Peyer's patch (tissue), 4 donors: ENCODE results near the gene EPC2. TPM values are rescaled to one million over a fixed set of nuclear protein-coding genes. Genes with fewer than 3 reads are reported as not detected.

Experiments
- DNase-seq, 3 donors: peaks; one replicate each; pipeline ENCODE4 v3.0.0-alpha.2; 2017 to 2019
- H3K27ac ChIP-seq, 4 donors: fragments of 200-600 bp; sonication (generic); one replicate each; pipeline ENCODE4 v1.5.1; 2016 to 2019
- H3K27me3 ChIP-seq, 2 donors: fragments of 200-600 bp; sonication (generic); one replicate each; pipeline ENCODE4 v1.5.1; 2019
- H3K36me3 ChIP-seq, 3 donors: fragments of 200-600 bp; sonication (generic); one replicate each; pipeline ENCODE4 v1.5.1; 2016 to 2019
- H3K4me1 ChIP-seq, 4 donors: fragments of 200-600 bp; sonication (generic); one replicate each; pipeline ENCODE4 v1.5.1; 2016 to 2019
- H3K4me3 ChIP-seq, 4 donors: fragments of 200-600 bp; sonication (generic); 1 replicate in 3 of 4; 2 replicates in 1 of 4; pipeline ENCODE4 v1.5.1; 2016 to 2019; ENCODE audit warnings: mild to moderate bottlenecking in 1 of 4
- H3K9me3 ChIP-seq, 4 donors: fragments of 200-600 bp; sonication (generic); one replicate each; pipeline ENCODE4 v1.5.1; 2016 to 2019; ENCODE audit warnings: mild to moderate bottlenecking in 1 of 4
- CTCF ChIP-seq, 6 experiments: fragments of 450-650 bp in 4 of 6; fragments of 200-600 bp in 2 of 6; sonication (generic) in 1 of 6; IDR thresholded peaks; one replicate each; pipeline ENCODE4 v1.5.1; 2017 to 2019; ENCODE audit warnings: antibody characterized with exemption in 6 of 6, mild to moderate bottlenecking in 3 of 6, moderate library complexity in 1 of 6
- POLR2A ChIP-seq, 2 donors: fragments of 450-650 bp; IDR thresholded peaks; one replicate each; pipeline ENCODE4 v1.5.1; 2017; ENCODE audit warnings: antibody characterized with exemption in 2 of 2, mild to moderate bottlenecking in 2 of 2, moderate library complexity in 2 of 2
- total RNA-seq, 4 donors: library from RNA; depleted of rRNA; stranded (reverse); fragments of >200 nt; gene quantifications; one replicate each; pipeline ENCODE4 v1.1.0, GENCODE V29; 2016

The EPC2 gene
- total RNA-seq, 4 donors from 2014 or later: 22.6 to 70.1 (median 28.3) TPM

- peaks cover 0 to 8% (median 0%) of the 10 kb centered on the region in 4 donors for H3K4me1 ChIP-seq
- H3K9me3 ChIP-seq: no peaks in the 10 kb centered on the region
- no peak for DNase-seq
- H3K36me3 ChIP-seq: no peaks in the 10 kb centered on the region
- TF ChIP-seq POLR2A (IDR thresholded peaks at IDR 0.05) (no peak), CTCF (IDR thresholded peaks at IDR 0.05) (no peak)
- no peak overlapping the region for H3K27ac ChIP-seq
- no peaks in the 10 kb centered on the region for H3K27me3 ChIP-seq
- no peak overlapping the region for H3K4me3 ChIP-seq
Measured at GRCh38 chr2:148814143-148814859, 169.8 kb downstream of the EPC2 start.

- Histone ChIP-seq H3K4me3 (no peak overlapping the region), H3K36me3 (no peaks in the 10 kb centered on the region), H3K27me3 (no peaks in the 10 kb centered on the region), H3K27ac (no peak overlapping the region), H3K4me1 (peaks cover 0 to 8% (median 0%) of the 10 kb centered on the region in 4 donors), H3K9me3 (no peaks in the 10 kb centered on the region)
- TF ChIP-seq POLR2A (IDR thresholded peaks at IDR 0.05) (no peak), CTCF (IDR thresholded peaks at IDR 0.05) (no peak)
- no peak for DNase-seq
Measured at GRCh38 chr2:148814860-148815419, 170.4 kb downstream of the EPC2 start.

DNA sequence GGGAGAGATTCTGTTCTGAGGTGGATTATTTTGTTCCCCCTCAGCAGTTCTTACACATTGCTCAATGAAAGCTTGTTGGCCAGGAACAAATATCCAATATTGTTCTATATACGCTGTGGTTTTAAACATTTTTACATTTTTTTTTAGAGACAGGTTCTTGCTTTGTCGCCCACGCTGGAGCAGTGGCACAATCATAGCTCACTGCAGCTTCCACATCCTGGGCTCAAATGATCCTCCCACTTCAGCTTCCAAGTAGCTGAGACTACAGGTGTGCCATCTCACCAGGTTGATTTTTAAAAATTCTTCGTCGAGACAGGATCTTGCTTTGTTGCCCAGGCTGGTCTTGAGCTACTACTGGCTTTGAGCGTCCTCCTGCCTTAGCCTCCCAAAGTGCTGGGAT lies 171.6 kb downstream of the EPC2 start:
- H3K27me3 ChIP-seq: no peaks in the 10 kb centered on the region
- no peak overlapping the region for H3K4me3 ChIP-seq
- no peaks in the 10 kb centered on the region for H3K36me3 ChIP-seq
- no peak for DNase-seq
- H3K9me3 ChIP-seq: no peaks in the 10 kb centered on the region
- peaks cover 0 to 8% (median 0%) of the 10 kb centered on the region in 4 donors for H3K4me1 ChIP-seq
- H3K27ac ChIP-seq: no peak overlapping the region
- TF ChIP-seq CTCF (IDR thresholded peaks at IDR 0.05): no peak
- TF ChIP-seq POLR2A (IDR thresholded peaks at IDR 0.05): no peak

GRCh38 chr2:148817210-148817708 lies 172.7 kb downstream of the EPC2 start:
- no peak for DNase-seq
- TF ChIP-seq POLR2A (IDR thresholded peaks at IDR 0.05) (no peak), CTCF (IDR thresholded peaks at IDR 0.05) (no peak)
- Histone ChIP-seq H3K36me3 (no peaks in the 10 kb centered on the region), H3K9me3 (no peaks in the 10 kb centered on the region), H3K27me3 (no peaks in the 10 kb centered on the region), H3K27ac (no peak overlapping the region), H3K4me1 (peaks cover 0 to 6% (median 0%) of the 10 kb centered on the region in 4 donors), H3K4me3 (no peak overlapping the region)

DNA sequence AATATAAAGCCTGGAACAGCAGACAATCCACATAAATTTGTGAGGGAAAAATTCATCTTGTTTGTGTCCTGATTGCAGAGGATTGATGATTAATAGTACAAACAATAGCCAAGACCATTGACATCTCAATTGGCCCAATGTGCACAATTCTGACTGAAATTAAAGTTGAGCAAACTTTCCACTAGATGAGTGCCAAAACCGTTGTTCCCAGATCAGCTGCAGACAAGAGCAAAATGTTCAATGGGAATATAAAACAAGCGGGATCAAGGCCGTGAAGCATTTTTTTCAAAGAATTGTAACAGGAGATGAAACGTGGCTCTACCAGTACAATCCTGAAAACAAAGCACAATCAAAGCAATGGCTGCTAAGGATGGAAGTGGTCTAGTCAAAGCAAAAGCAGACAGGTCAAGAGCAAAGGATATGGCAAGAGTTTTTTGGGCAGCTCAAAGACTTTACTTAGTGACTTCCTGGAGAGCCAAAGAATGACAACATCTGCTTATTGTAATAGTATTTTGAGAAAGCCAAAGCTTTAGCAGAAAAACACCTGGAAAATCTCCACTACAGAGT lies 174.6 kb downstream of the EPC2 start:
- no peak for TF ChIP-seq POLR2A (IDR thresholded peaks at IDR 0.05)
- no peak for TF ChIP-seq CTCF (IDR thresholded peaks at IDR 0.05)
- DNase-seq: no peak
- H3K4me1 ChIP-seq: no peaks in the 10 kb centered on the region
- no peaks in the 10 kb centered on the region for H3K27me3 ChIP-seq
- H3K27ac ChIP-seq: no peak overlapping the region
- H3K36me3 ChIP-seq: no peaks in the 10 kb centered on the region
- H3K9me3 ChIP-seq: no peaks in the 10 kb centered on the region
- H3K4me3 ChIP-seq: no peak overlapping the region
